ENCODE measurements around the gene APPL2.
A peak's percentile ranks its signal among the peaks of the same experiment; 100 is the strongest.
"Not testable (repeated sequence)": the region's sequence is repeated elsewhere in the genome, so short reads cannot be mapped to it uniquely, and the experiment has no call there.

The APPL2 gene

GRCh38 chr12:105256921-105257320, 20.9 kb upstream of the APPL2 start:
- no peak for DNase-seq (ENCODE audit: low spot score)

GRCh38 chr12:105256431-105256830, 20.5 kb upstream of the APPL2 start:
- DNase-seq (ENCODE audit: low spot score): not testable (repeated sequence)

- DNase-seq (ENCODE audit: low spot score): no peak
These were observed 20.0 kb upstream of the APPL2 start for GRCh38 chr12:105256011-105256410.

GRCh38 chr12:105253866-105254513, 18.0 kb upstream of the APPL2 start:
- DNase-seq (ENCODE audit: low spot score): no peak

DNA sequence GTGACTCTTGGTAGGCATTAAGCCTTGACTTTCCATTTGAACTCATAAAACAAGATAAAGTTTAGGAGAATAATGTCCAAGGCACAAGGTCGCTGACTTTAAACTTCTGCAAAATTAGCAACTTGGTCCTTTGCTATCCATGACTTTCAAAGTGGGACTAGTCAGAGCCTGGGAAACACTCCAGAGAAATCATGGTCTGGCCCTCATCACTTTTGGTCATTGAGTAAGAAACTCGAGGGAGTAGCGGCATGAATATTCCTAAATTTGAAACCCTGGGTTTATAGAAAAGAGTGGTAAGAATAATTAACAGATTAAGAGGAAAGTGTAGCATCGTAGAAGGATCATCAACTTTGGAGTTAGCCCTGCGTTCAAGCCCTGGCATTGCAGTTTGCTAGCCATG, 16.9 kb upstream of the APPL2 start:
- no peak for DNase-seq (ENCODE audit: low spot score)

GRCh38 chr12:105245776-105246427, 9.9 kb upstream of the APPL2 start:
- not testable (repeated sequence) for DNase-seq (ENCODE audit: low spot score)

DNA sequence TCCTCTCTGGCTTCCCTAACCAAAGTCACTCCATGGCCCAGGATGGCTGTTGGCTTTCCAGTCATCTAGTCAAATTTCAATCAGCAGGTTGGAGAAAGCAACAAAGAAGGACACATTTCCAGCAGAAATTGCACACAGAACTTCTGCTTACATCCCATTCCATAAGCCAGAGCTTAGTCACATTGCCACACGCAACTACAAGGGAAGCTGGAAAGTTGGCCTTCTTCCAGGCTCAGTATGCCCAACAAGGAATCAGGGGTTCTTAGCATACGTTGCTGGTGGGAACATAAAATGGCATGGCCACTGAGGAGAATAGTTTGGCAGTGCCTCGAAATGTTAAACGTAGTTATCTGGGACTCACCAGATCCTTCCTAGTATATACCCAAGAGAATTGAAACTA, 9.3 kb upstream of the APPL2 start:
- DNase-seq (ENCODE audit: low spot score): no peak

- DNase-seq (ENCODE audit: low spot score): no peak
These were observed 4.3 kb upstream of the APPL2 start for GRCh38 chr12:105240228-105240627.

GRCh38 chr12:105239304-105239703, 3.3 kb upstream of the APPL2 start:
- DNase-seq (ENCODE audit: low spot score): no peak

DNA sequence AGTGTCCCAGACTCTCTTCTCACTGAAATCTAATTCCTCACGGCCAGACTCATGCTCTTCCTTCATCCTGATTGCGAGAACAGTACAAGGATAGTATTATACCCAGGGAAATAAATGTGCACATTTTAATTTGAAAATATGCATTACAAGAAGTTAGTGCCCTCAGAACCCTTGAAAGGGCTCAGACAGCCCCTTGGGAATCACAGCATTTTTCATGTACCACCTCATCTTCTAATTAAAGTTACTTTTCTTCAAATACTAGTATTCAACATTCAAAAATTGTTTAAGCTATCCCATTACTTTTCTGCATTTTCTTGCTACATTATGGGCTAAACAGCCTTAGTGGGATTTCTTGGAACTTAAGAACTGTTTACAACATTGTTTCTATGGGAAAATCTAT, 1.7 kb upstream of the APPL2 start:
- no peak for DNase-seq (ENCODE audit: low spot score)

DNA sequence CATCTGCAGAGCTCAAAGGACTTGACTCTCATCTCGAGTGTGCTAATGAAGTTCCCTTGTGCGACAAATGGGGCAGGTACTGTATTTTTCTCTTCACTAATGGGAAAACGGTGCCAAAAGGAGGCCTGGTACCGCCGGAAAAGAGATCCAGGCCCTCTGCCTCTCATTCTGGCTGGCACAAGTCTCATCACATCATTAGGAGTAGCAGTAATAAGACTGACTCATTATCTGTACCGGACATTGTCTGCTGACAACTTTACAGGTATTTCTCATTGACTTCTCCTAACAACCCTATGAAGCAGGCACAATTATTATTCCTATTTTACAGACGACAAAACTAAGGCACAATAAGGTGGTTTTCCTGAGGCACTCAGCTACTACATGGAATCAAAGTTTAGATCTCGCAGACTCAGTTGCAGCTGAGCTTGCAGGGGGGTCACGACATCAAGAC, 668 bp downstream of the APPL2 start:
- peak; percentile 56 for DNase-seq (ENCODE audit: low spot score)

DNA sequence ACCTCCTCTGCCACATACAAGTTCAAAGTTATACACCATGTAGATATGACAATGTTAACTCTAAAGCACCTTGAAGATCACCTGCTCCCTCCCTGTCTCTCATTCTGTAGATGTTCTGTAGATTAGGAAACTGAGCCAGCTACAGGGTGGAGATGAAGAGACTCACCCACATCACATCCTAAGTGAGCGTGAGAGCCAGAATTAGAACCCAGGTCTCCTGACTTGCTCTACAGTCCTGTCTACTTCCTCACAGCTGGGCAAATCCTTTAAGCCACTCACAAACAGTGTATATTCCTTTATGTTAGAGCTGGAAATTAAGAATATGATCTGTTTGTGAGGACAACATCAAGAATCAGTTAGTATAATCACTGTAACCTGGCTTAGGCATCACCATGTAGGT, 1.8 kb downstream of the APPL2 start:
- no peak for DNase-seq (ENCODE audit: low spot score)

DNA sequence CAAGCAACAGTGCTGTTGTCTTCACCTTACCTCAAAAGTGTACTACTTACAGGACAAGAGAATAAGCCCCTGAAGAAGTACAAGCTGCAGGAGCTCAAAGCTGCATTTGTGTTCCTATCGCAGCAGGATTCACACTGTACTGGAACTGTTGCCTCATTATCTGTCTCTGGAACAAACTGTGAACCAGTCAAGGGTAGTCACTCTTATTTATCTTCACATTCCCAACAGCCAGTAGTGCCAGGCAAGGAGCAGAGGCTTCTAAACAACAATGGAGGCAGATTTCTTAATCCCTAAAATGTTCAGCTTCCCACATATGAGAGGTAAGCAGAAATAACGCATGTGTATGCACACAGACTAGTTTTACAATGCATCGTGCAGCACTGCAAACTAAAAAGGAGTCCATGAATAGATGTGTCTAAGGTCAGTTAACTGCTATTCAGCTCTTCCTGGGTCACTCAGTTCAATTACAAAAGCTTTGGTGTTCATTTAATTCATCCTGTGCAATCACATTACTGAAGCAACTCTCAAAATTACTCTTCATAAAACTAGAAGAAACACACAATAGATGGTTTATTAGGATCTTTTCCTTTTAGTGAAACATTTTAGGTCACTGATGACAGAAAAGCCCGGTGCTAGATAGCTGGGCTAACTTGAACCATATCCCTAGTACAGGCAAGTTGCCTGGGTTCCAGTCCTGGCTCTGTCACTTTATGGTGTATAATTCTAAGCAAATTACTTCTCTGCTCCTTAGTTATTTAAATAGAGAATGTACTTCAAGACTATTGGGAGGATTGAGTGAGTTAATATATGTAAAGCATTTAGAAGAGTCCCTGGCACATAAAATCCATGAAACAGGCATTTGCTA, 2.7 kb downstream of the APPL2 start:
- DNase-seq (ENCODE audit: low spot score): peak; percentile 77

DNA sequence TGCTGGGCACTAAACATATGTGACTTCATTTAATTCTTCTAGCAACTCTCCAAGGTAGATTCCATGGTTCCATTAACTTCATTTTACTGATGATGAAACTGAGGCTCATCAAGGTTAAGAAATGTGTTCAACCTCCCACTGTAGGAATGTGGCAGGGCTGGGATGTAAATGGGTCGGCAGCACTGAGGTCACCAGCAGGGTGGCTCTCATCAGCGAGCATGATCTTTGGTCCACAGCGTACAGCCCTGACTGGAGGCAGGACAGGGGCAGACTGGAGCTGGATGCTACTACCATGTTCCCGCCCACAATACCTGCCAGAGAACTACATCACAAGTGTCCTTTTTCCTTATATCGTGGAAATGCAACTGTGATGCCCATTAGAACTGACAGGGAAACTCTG, 4.6 kb downstream of the APPL2 start:
- no peak for DNase-seq (ENCODE audit: low spot score)

DNA sequence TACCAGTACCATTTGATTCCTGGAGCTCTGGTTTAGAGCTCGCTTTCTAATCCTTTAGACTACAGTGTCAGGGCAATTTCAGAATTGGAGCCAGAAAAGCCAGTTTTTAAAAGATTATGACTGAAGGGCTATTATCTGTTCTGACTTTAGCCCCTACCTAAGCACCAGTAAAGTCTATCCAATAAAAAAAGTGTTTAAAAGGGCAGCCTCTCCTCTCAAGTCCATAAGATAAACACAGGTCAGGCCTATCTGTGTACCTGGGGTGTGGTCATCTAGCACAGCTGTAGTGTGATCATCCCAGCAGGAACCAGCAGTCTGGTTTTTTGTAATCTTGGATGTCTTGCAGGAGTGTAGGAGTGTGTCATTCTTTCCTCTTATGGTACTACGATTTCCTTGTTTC, 6.6 kb downstream of the APPL2 start:
- no peak for DNase-seq (ENCODE audit: low spot score)

DNA sequence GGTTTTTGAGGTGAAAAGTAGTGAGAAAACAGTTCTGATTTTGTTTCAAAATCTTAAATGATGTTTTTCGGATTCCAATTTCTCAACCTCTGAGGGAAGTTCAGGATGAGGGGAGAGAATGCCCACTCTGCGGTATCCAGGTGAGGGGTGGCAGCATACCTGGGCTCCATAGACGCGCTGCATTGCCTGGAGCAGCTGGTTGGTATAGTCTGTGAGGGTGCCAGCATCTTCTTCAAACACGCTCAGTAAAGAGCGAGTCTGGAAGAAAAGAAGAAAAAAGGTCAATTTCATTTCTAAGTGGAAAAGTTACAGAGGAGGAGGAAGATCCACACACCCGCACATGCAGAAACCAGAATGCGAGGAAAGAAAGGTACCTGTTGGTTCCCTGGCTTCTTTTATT, 7.0 kb downstream of the APPL2 start:
- DNase-seq (ENCODE audit: low spot score): no peak

DNA sequence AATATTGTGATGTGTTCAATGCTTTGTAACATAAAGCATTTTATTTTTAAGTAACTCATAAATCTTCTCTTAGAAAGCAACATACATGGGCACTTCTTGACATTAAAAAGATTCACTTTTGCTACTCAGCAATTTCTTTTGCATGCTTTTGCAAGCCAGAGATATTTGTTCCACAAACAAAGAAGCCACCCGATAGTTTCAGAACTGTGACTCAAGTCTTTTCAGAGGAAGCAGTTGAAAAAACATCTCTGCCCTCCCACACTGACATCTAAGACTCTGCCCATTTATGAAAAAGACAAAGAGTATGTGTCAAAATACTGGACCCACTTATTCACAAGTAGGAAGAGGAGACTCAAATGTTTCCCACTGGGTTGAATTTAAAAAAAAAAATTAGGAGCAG, 7.5 kb downstream of the APPL2 start:
- DNase-seq (ENCODE audit: low spot score): no peak

DNA sequence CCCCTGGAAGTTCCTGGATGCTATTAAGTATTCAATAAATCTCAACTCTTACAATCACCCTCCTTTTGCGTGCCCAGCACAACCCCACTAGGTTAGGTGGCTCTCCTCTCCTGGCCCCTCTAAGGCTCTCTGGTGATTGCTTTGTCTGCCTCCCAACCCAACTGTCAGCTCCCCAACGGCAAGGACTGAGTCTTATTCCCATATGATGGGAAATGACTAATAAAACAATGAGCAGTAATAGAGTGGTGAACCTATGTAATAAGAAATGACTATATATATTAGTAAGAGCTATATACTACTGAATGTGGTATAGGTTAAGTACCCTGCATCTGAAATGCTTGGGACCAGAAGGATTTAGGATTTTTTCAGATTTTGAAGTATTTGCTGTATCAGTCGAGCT, 8.1 kb downstream of the APPL2 start:
- DNase-seq (ENCODE audit: low spot score): no peak

- DNase-seq (ENCODE audit: low spot score): peak; percentile 94
These were observed 9.8 kb downstream of the APPL2 start for GRCh38 chr12:105226219-105226618.

- DNase-seq (ENCODE audit: low spot score): no peak
These were observed 10.4 kb downstream of the APPL2 start for GRCh38 chr12:105225505-105226015.

DNA sequence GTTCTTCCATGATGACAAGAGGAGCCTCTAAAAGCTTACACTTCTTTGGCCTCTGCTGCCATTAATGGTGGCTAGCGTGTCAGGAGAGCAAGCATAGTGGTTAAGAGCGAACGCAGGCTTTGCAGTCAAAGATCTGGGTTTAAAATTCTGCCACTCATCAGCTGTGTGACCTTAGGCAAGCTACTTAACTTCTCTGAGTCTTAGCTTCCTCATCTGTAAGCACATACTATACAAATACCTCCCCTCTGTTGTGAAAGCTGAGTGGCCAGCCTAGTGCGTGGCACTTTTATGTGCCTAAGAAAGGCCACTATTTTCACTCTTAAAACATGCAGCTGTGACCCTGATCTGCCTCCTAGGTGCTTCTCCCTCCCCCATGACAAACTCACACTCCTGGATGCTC, 11.6 kb downstream of the APPL2 start:
- no peak for DNase-seq (ENCODE audit: low spot score)

DNA sequence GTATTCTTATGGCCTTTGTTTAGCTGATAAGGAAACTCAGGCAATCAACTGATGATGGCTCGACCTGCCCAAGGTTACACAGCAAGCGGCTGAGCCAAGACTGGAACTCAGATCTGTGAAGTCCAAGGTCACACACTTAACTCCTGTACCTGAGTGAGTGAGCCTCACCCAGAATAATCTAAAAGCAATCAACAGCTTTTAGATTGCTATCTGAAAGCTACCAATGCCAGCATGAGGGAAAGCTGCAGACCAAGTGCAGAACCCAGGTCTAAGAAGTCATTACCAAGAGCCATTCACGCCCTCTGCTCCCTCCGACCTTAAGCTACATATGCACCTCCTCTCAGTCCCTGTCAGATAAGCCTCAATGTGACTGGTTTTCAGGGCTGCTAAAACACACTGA, 12.1 kb downstream of the APPL2 start:
- no peak for DNase-seq (ENCODE audit: low spot score)

DNA sequence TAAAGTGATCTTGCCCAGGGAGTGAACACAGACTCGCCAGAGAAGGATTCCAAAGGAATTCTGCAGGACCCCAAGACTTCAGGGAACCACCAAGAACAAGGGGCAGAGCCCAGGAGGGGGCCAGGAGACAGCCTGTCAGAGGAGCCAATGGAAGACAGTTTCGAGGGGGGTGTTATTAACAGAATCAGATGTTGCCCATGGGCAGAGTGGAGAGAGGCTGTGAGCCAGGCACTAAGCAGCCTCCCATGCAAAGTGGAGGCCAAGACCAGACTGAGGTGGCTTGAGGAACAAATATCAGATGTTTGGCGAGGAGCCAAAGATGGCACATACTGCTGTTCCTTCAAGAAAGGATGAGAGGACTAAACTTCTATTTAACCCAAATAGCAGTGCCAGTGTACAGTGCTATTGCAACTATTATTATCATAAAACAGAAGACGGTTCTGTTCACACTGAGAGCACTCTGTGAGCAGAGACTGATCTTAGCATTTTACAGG, 12.6 kb downstream of the APPL2 start:
- no peak for DNase-seq (ENCODE audit: low spot score)

All from pons (tissue), 1 donor.